Measurements from ENCODE around the gene TXNRD1.

DNA sequence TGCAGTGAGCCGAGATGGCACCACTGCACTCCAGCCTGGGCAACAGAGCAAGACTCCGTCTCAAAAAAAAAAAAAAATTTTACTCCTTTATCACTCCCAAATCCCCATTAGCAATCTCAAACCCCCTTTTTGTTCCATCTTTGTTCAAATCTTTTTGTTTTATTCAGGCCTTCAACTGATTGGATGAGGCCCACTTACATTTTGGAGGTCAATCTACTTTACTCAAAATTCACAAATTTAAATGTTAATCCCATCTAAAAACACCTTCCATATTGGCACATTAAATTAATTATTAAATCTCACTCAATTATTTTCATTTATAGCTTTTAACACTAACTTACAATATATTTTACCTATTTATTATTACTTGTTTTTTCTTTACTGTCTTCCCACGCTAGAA lies 27.0 kb upstream of the TXNRD1 start:
- TF ChIP-seq, protein P1, sequence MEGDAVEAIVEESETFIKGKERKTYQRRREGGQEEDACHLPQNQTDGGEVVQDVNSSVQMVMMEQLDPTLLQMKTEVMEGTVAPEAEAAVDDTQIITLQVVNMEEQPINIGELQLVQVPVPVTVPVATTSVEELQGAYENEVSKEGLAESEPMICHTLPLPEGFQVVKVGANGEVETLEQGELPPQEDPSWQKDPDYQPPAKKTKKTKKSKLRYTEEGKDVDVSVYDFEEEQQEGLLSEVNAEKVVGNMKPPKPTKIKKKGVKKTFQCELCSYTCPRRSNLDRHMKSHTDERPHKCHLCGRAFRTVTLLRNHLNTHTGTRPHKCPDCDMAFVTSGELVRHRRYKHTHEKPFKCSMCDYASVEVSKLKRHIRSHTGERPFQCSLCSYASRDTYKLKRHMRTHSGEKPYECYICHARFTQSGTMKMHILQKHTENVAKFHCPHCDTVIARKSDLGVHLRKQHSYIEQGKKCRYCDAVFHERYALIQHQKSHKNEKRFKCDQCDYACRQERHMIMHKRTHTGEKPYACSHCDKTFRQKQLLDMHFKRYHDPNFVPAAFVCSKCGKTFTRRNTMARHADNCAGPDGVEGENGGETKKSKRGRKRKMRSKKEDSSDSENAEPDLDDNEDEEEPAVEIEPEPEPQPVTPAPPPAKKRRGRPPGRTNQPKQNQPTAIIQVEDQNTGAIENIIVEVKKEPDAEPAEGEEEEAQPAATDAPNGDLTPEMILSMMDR (IDR thresholded peaks at IDR 0.05): no peak
- TF ChIP-seq POLR2A (IDR thresholded peaks at IDR 0.05) (no peak), POLR2AphosphoS5 (IDR thresholded peaks at IDR 0.05) (no peak)
